IMR-90 (cell line): Measurements from ENCODE around the gene RARB. TPM values are rescaled to one million over a fixed set of nuclear protein-coding genes. Genes with fewer than 3 reads are reported as not detected.

Source experiments
- ATAC-seq: fragments of 200-7000 bp; cut with Tn5 transposase; 2 replicates; pipeline ENCODE4 v1.9.1; 2020; ENCODE audit warnings: low read depth, mild to moderate bottlenecking, moderate library complexity
- BruUV-seq: library from RNA; stranded (reverse); fragments of 400-500 nt; replicated peaks from 2 replicates; lab custom pipeline; 2021; lab: Mats Ljungman, UMichigan
- CTCF ChIA-PET: fragments of 300-600 bp; formaldehyde crosslinking; extraction: SDS; loops from one replicate; lab custom pipeline; 2021; ENCODE audit warnings: antibody characterized with exemption; lab: Yijun Ruan, JAX
- POLR2A ChIA-PET: fragments of 300-600 bp; sonication (Branson Sonifier 250); formaldehyde crosslinking; loops from one replicate; lab custom pipeline; 2022; ENCODE audit warnings: antibody characterized with exemption; ENCODE audit not compliant: unreplicated experiment; lab: Charles Lee
- DNase-seq: peaks from one replicate; pipeline ENCODE4 v3.0.0; 2013
- H2AFZ ChIP-seq: replicated peaks from 2 replicates; pipeline ENCODE3; 2013; ENCODE audit warnings: low read length, mild to moderate bottlenecking; ENCODE audit not compliant: poor library complexity
- H2AK5ac ChIP-seq: 2 replicates; pipeline ENCODE4 v1.6.1; 2013; ENCODE audit warnings: low read depth, low read length, inconsistent platforms
- H2AK9ac ChIP-seq: replicated peaks from 2 replicates; pipeline ENCODE3; 2013; ENCODE audit warnings: mild to moderate bottlenecking, low read depth, low read length, moderate library complexity; ENCODE audit not compliant: poor library complexity
- H2BK120ac ChIP-seq: 2 replicates; pipeline ENCODE4 v1.6.1; 2013; ENCODE audit warnings: low read depth, low read length, inconsistent platforms
- H2BK15ac ChIP-seq: 3 replicates; pipeline ENCODE4 v1.6.1; 2013; ENCODE audit warnings: low read depth, low read length, inconsistent platforms
- H2BK20ac ChIP-seq: 2 replicates; pipeline ENCODE4 v1.6.1; 2013; ENCODE audit warnings: low read depth, mild to moderate bottlenecking, inconsistent platforms, low read length, moderate library complexity
- H2BK5ac ChIP-seq: 2 replicates; pipeline ENCODE4 v1.6.1; 2013; ENCODE audit warnings: mild to moderate bottlenecking, low read depth, low read length, inconsistent platforms; ENCODE audit not compliant: poor library complexity, severe bottlenecking
- H3K14ac ChIP-seq: replicated peaks from 2 replicates; pipeline ENCODE4 v1.6.1; 2013; ENCODE audit warnings: low read depth, low read length, inconsistent platforms
- H3K18ac ChIP-seq: 2 replicates; pipeline ENCODE4 v1.6.1; 2013; ENCODE audit warnings: low read depth, low read length, control low read depth
- H3K23ac ChIP-seq: 2 replicates; pipeline ENCODE4 v1.6.1; 2013; ENCODE audit warnings: low read depth, low read length, inconsistent platforms
- H3K27ac ChIP-seq: 2 replicates; pipeline ENCODE4 v1.5.1; 2013; ENCODE audit warnings: mild to moderate bottlenecking, control low read depth, low read length; ENCODE audit not compliant: insufficient read depth
- H3K27me3 ChIP-seq: 2 replicates; pipeline ENCODE4 v1.6.1; 2013; ENCODE audit warnings: low read length; ENCODE audit not compliant: control insufficient read depth, insufficient read depth
- H3K36me3 ChIP-seq: 2 replicates; pipeline ENCODE4 v1.6.1; 2013; ENCODE audit warnings: low read length, mixed read lengths; ENCODE audit not compliant: control insufficient read depth, insufficient read depth
- H3K4ac ChIP-seq: 2 replicates; pipeline ENCODE4 v1.6.1; 2013; ENCODE audit warnings: low read depth, low read length, inconsistent platforms
- H3K4me1 ChIP-seq: 2 replicates; pipeline ENCODE4 v1.6.1; 2013; ENCODE audit warnings: low read length, mixed read lengths; ENCODE audit not compliant: control insufficient read depth, insufficient read depth
- H3K4me2 ChIP-seq: 2 replicates; pipeline ENCODE4 v1.6.1; 2013; ENCODE audit warnings: low read depth, mild to moderate bottlenecking, control low read depth, low read length, moderate library complexity
- H3K4me3 ChIP-seq: 2 replicates; pipeline ENCODE4 v1.5.1; 2013; ENCODE audit warnings: low read depth, mild to moderate bottlenecking, control low read depth, low read length, moderate library complexity; ENCODE audit not compliant: insufficient read depth
- H3K56ac ChIP-seq: 2 replicates; pipeline ENCODE4 v1.6.1; 2013; ENCODE audit warnings: low read length, inconsistent platforms; ENCODE audit not compliant: insufficient read depth; ENCODE audit errors: extremely low read depth
- H3K79me1 ChIP-seq, 2 experiments: 2 replicates each; pipeline ENCODE4 v1.6.1; 2013; ENCODE audit warnings: low read length in 2 of 2, inconsistent platforms in 1 of 2, low read depth in 1 of 2
- H3K9ac ChIP-seq: 2 replicates; pipeline ENCODE4 v1.6.1; 2013; ENCODE audit warnings: low read depth, low read length, control low read depth
- H3K9me1 ChIP-seq: 2 replicates; pipeline ENCODE4 v1.6.1; 2013; ENCODE audit warnings: low read length, inconsistent platforms; ENCODE audit not compliant: insufficient read depth
- H3K9me3 ChIP-seq: 2 replicates; pipeline ENCODE4 v1.6.1; 2013; ENCODE audit warnings: low read length; ENCODE audit not compliant: control insufficient read depth, insufficient read depth
- H4K20me1 ChIP-seq: 2 replicates; pipeline ENCODE4 v1.6.1; 2013; ENCODE audit warnings: low read length, inconsistent platforms; ENCODE audit not compliant: insufficient read depth
- H4K5ac ChIP-seq: 2 replicates; pipeline ENCODE4 v1.6.1; 2013; ENCODE audit warnings: mild to moderate bottlenecking, low read depth, low read length, control low read depth
- H4K8ac ChIP-seq, 2 experiments: 2 replicates each; pipeline ENCODE4 v1.6.1; 2013; ENCODE audit warnings: low read depth in 2 of 2, low read length in 2 of 2, control low read depth in 1 of 2, inconsistent platforms in 1 of 2
- H4K91ac ChIP-seq: 2 replicates; pipeline ENCODE4 v1.6.1; 2013; ENCODE audit warnings: low read depth, low read length, inconsistent platforms; ENCODE audit not compliant: insufficient read depth
- BHLHE40 ChIP-seq: fragments of 150-350 bp; IDR thresholded peaks from 2 replicates; pipeline ENCODE4 v1.6.1; 2016; ENCODE audit warnings: mild to moderate bottlenecking, low read depth, low read length
- CEBPB ChIP-seq: IDR thresholded peaks from 2 replicates; pipeline ENCODE4 v1.6.1; 2012; ENCODE audit warnings: low read depth, low read length, improper control_type of control experiment
- CHD1 ChIP-seq: IDR thresholded peaks from 2 replicates; pipeline ENCODE4 v1.6.1; 2012; ENCODE audit warnings: low read depth, low read length, improper control_type of control experiment
- CTCF ChIP-seq: conservative IDR thresholded peaks from 2 replicates; pipeline ENCODE4 v1.5.1; 2012; ENCODE audit warnings: mild to moderate bottlenecking, low read depth, low read length, improper control_type of control experiment
- ELK1 ChIP-seq: fragments of 150-350 bp; IDR thresholded peaks from 2 replicates; pipeline ENCODE4 v1.6.1; 2016; ENCODE audit warnings: low read depth, mild to moderate bottlenecking, low read length, moderate library complexity, borderline replicate concordance
- FOS ChIP-seq: fragments of 150-350 bp; IDR thresholded peaks from 2 replicates; pipeline ENCODE4 v1.6.1; 2016; ENCODE audit warnings: low read depth, low read length
- MAFK ChIP-seq: IDR thresholded peaks from 2 replicates; pipeline ENCODE4 v1.6.1; 2012; ENCODE audit warnings: low read depth, low read length, improper control_type of control experiment
- MAZ ChIP-seq: IDR thresholded peaks from 2 replicates; pipeline ENCODE4 v1.6.1; 2012; ENCODE audit warnings: low read depth, mild to moderate bottlenecking, low read length, improper control_type of control experiment, moderate library complexity, borderline replicate concordance
- MXI1 ChIP-seq: IDR thresholded peaks from 2 replicates; pipeline ENCODE4 v1.6.1; 2012; ENCODE audit warnings: low read depth, mild to moderate bottlenecking, low read length, moderate library complexity, borderline replicate concordance
- NFE2L2 ChIP-seq: fragments of 150-350 bp; IDR thresholded peaks from 2 replicates; pipeline ENCODE4 v1.6.1; 2016; ENCODE audit warnings: low read depth, mild to moderate bottlenecking, low read length
- POLR2A ChIP-seq: IDR thresholded peaks from 2 replicates; pipeline ENCODE4 v1.6.1; 2012; ENCODE audit warnings: mild to moderate bottlenecking, low read depth, low read length
- RAD21 ChIP-seq: IDR thresholded peaks from 2 replicates; pipeline ENCODE4 v1.6.1; 2012; ENCODE audit warnings: low read length, improper control_type of control experiment
- RCOR1 ChIP-seq: IDR thresholded peaks from 2 replicates; pipeline ENCODE4 v1.6.1; 2012; ENCODE audit warnings: mild to moderate bottlenecking, low read length, improper control_type of control experiment; ENCODE audit not compliant: insufficient replicate concordance
- RFX5 ChIP-seq: IDR thresholded peaks from 2 replicates; pipeline ENCODE4 v1.8.0; 2012; ENCODE audit warnings: low read depth, mild to moderate bottlenecking, low read length, moderate library complexity
- SMC3 ChIP-seq: fragments of 150-350 bp; IDR thresholded peaks from 2 replicates; pipeline ENCODE4 v1.6.1; 2016; ENCODE audit warnings: low read depth, mild to moderate bottlenecking, antibody characterized with exemption, low read length, moderate library complexity
- USF2 ChIP-seq: fragments of 150-350 bp; IDR thresholded peaks from 2 replicates; pipeline ENCODE4 v1.6.1; 2017; ENCODE audit warnings: mild to moderate bottlenecking, antibody characterized with exemption, low read length, low read depth
- WGBS, 2 experiments: methylation state at CpG; one replicate each; pipeline versions ENCODE4 v1.1.5 to v1.1.7; 2013; ENCODE audit warnings: missing lambda C conversion rate in 2 of 2; ENCODE audit not compliant: insufficient read length in 1 of 2; ENCODE audit errors: extremely low coverage in 2 of 2; 5-methylcytosine and 5-hydroxymethylcytosine counted together
- dilution Hi-C: fragments of 300-500 bp; cut with HindIII; formaldehyde crosslinking; loops from one replicate; pipeline ENCODE4 v1.14.3; 2018; ENCODE audit warnings: low sequenced_read_pairs; ENCODE audit not compliant: unreplicated experiment
- in situ Hi-C: fragments of 300-500 bp; cut with MboI; formaldehyde crosslinking; loops from 3 replicates; pipeline ENCODE4 v1.14.3; 2019; ENCODE audit warnings: low sequenced_read_pairs, inconsistent platforms, mixed read lengths
- intact Hi-C: fragments of 100-400 bp; cut with micrococcal nuclease; formaldehyde crosslinking; loops from 2 replicates; pipeline ENCODE4 v1.10.0; 2022
- polyA plus RNA-seq, 3 experiments: library from polyadenylated mRNA; depleted of rRNA; stranded (reverse); fragments of >200 nt; gene quantifications; 2 replicates each; pipeline ENCODE4 v1.2.3, GENCODE V29; 2012; ENCODE audit warnings: low replicate concordance in 1 of 3
- total RNA-seq: library from RNA; depleted of rRNA; stranded (reverse); fragments of >200 nt; gene quantifications from 2 replicates; pipeline ENCODE4 v1.2.3, GENCODE V29; 2012

Gene RARB
- total and polyA plus RNA-seq, 2 of the 4 experiments (the other 2 are of a cell fraction) = 0.53 to 1.4 TPM

- H3K9me1 ChIP-seq = no peaks in the 10 kb centered on the region
- H3K4ac ChIP-seq = no peak overlapping the region
- no peak overlapping the region for H3K56ac ChIP-seq
- no peak overlapping the region for H3K9ac ChIP-seq
- H3K14ac ChIP-seq = no peak overlapping the region
- no peaks in the 10 kb centered on the region for H4K20me1 ChIP-seq
- no peak overlapping the region for H3K18ac ChIP-seq
- peaks cover 0 to 4% of the 10 kb centered on the region in 2 experiments; a peak in 1 of 4 replicates for H3K79me1 ChIP-seq
- H3K27ac ChIP-seq = no peak overlapping the region
- H2AK5ac ChIP-seq = no peak overlapping the region
- no peaks in the 10 kb centered on the region for H3K9me3 ChIP-seq
- WGBS, 2 experiments = no CpG with 5 or more reads among the region's 5 CpGs
- TF ChIP-seq CTCF = no peak
- TF ChIP-seq RAD21 = no peak
- TF ChIP-seq BHLHE40 = no peak
- TF ChIP-seq RFX5 = no peak
- TF ChIP-seq RCOR1 = no peak
- no peak for TF ChIP-seq CEBPB
- no peak for TF ChIP-seq SMC3
- TF ChIP-seq MAZ = no peak
- no peak for TF ChIP-seq FOS
- TF ChIP-seq USF2 = no peak
- TF ChIP-seq MXI1 = no peak
- no peak for TF ChIP-seq POLR2A
- no peak for TF ChIP-seq ELK1
- TF ChIP-seq CHD1 = no peak
- TF ChIP-seq NFE2L2 = no peak
- no peak for TF ChIP-seq MAFK
- no peak overlapping the region for H2AK9ac ChIP-seq
- H4K5ac ChIP-seq = no peak overlapping the region
- H4K91ac ChIP-seq = no peak overlapping the region
- H3K27me3 ChIP-seq = no peaks in the 10 kb centered on the region
- no TSS peak for BruUV-seq
- no peak overlapping the region for H4K8ac ChIP-seq
- no peaks in the 10 kb centered on the region for H3K4me1 ChIP-seq
- no peak overlapping the region for H2BK20ac ChIP-seq
- no peak overlapping the region for H3K4me3 ChIP-seq
- no peak overlapping the region for H3K4me2 ChIP-seq
- intact Hi-C loops = no loop called here
- H2BK5ac ChIP-seq = no peak overlapping the region
- in situ Hi-C loops = no loop called here
- H2BK120ac ChIP-seq = no peak overlapping the region
- H3K36me3 ChIP-seq = peaks cover 20% of the 10 kb centered on the region; the same call in 1 of the 2 replicates
- H2BK15ac ChIP-seq = no peak overlapping the region
- no peak overlapping the region for H3K23ac ChIP-seq
- DNase-seq (no peak), ATAC-seq (no peak)
- ChIA-PET CTCF (no interaction called here), POLR2A (no interaction called here)
- H2AFZ ChIP-seq = no peak overlapping the region
- dilution Hi-C loops = no loop called here
These were observed 183.1 kb downstream of the RARB start for GRCh38 chr3:25611193-25611592.
